Peyer's patch (tissue), 4 donors: ENCODE data around the gene C19orf12. TPM values are rescaled to one million over a fixed set of nuclear protein-coding genes. Genes with fewer than 3 reads are reported as not detected.
A peak's percentile ranks its signal among the peaks of the same experiment; 100 is the strongest.

Source experiments
- DNase-seq, 3 donors: peaks; one replicate each; pipeline ENCODE4 v3.0.0-alpha.2; 2017 to 2019
- H3K27ac ChIP-seq, 4 donors: fragments of 200-600 bp; sonication (generic); one replicate each; pipeline ENCODE4 v1.5.1; 2016 to 2019
- H3K27me3 ChIP-seq, 2 donors: fragments of 200-600 bp; sonication (generic); one replicate each; pipeline ENCODE4 v1.5.1; 2019
- H3K36me3 ChIP-seq, 3 donors: fragments of 200-600 bp; sonication (generic); one replicate each; pipeline ENCODE4 v1.5.1; 2016 to 2019
- H3K4me1 ChIP-seq, 4 donors: fragments of 200-600 bp; sonication (generic); one replicate each; pipeline ENCODE4 v1.5.1; 2016 to 2019
- H3K4me3 ChIP-seq, 4 donors: fragments of 200-600 bp; sonication (generic); 1 replicate in 3 of 4; 2 replicates in 1 of 4; pipeline ENCODE4 v1.5.1; 2016 to 2019; ENCODE audit warnings: mild to moderate bottlenecking in 1 of 4
- H3K9me3 ChIP-seq, 4 donors: fragments of 200-600 bp; sonication (generic); one replicate each; pipeline ENCODE4 v1.5.1; 2016 to 2019; ENCODE audit warnings: mild to moderate bottlenecking in 1 of 4
- CTCF ChIP-seq, 6 experiments: fragments of 450-650 bp in 4 of 6; fragments of 200-600 bp in 2 of 6; sonication (generic) in 1 of 6; IDR thresholded peaks; one replicate each; pipeline ENCODE4 v1.5.1; 2017 to 2019; ENCODE audit warnings: antibody characterized with exemption in 6 of 6, mild to moderate bottlenecking in 3 of 6, moderate library complexity in 1 of 6
- POLR2A ChIP-seq, 2 donors: fragments of 450-650 bp; IDR thresholded peaks; one replicate each; pipeline ENCODE4 v1.5.1; 2017; ENCODE audit warnings: antibody characterized with exemption in 2 of 2, mild to moderate bottlenecking in 2 of 2, moderate library complexity in 2 of 2
- total RNA-seq, 4 donors: library from RNA; depleted of rRNA; stranded (reverse); fragments of >200 nt; gene quantifications; one replicate each; pipeline ENCODE4 v1.1.0, GENCODE V29; 2016

The C19orf12 gene
- total RNA-seq, 4 donors from 2014 or later: 18.2 to 49.1 (median 28.2) TPM

- Histone ChIP-seq H3K4me3 (no peak overlapping the region), H3K9me3 (no peaks in the 10 kb centered on the region), H3K36me3 (peaks cover 0 to 29% (median 0%) of the 10 kb centered on the region in 3 donors), H3K27me3 (no peaks in the 10 kb centered on the region), H3K4me1 (peaks cover 0 to 76% (median 72%) of the 10 kb centered on the region in 4 donors), H3K27ac (peak overlapping the region; percentile 6 to 38 (median 12))
- TF ChIP-seq POLR2A (IDR thresholded peaks at IDR 0.05): no peak
- no peak for TF ChIP-seq CTCF (IDR thresholded peaks at IDR 0.05)
- DNase-seq: peak in 1 of 3 donors; percentile 39
These were observed 38.5 kb downstream of the C19orf12 start for GRCh38 chr19:29676586-29676985.

GRCh38 chr19:29675650-29676186 lies 39.3 kb downstream of the C19orf12 start:
- Histone ChIP-seq H3K4me1 (peaks cover 0 to 75% (median 67%) of the 10 kb centered on the region in 4 donors), H3K4me3 (no peak overlapping the region), H3K9me3 (no peaks in the 10 kb centered on the region), H3K27me3 (no peaks in the 10 kb centered on the region), H3K27ac (peak overlapping the region; percentile 6 to 39 (median 24)), H3K36me3 (peaks cover 0 to 29% (median 0%) of the 10 kb centered on the region in 3 donors)
- no peak for TF ChIP-seq POLR2A (IDR thresholded peaks at IDR 0.05)
- no peak for TF ChIP-seq CTCF (IDR thresholded peaks at IDR 0.05)
- peak in 1 of 3 donors; percentile 40 for DNase-seq

GRCh38 chr19:29675120-29675649 lies 39.9 kb downstream of the C19orf12 start:
- Histone ChIP-seq H3K27ac (peak overlapping the region in 2 of 4 donors; percentile 25 to 47), H3K4me1 (peaks cover 0 to 73% (median 64%) of the 10 kb centered on the region in 4 donors), H3K27me3 (no peaks in the 10 kb centered on the region), H3K9me3 (no peaks in the 10 kb centered on the region), H3K4me3 (no peak overlapping the region), H3K36me3 (peaks cover 0 to 29% (median 0%) of the 10 kb centered on the region in 3 donors)
- TF ChIP-seq CTCF (IDR thresholded peaks at IDR 0.05) (no peak), POLR2A (IDR thresholded peaks at IDR 0.05) (no peak)
- DNase-seq: peak in 1 of 3 donors; percentile 34

- Histone ChIP-seq H3K9me3 (no peaks in the 10 kb centered on the region), H3K4me1 (peaks cover 0 to 68% (median 60%) of the 10 kb centered on the region in 4 donors), H3K27me3 (no peaks in the 10 kb centered on the region), H3K4me3 (no peak overlapping the region), H3K27ac (peak overlapping the region in 3 of 4 donors; percentile 25 to 89 (median 87)), H3K36me3 (peaks cover 0 to 29% (median 0%) of the 10 kb centered on the region in 3 donors)
- peak in 1 of 3 donors; percentile 44 for DNase-seq
- TF ChIP-seq POLR2A (IDR thresholded peaks at IDR 0.05) (no peak), CTCF (IDR thresholded peaks at IDR 0.05) (no peak)
These were observed 40.5 kb downstream of the C19orf12 start for GRCh38 chr19:29674374-29675119.

- peaks cover 0 to 29% (median 0%) of the 10 kb centered on the region in 3 donors for H3K36me3 ChIP-seq
- peak overlapping the region; percentile 64 to 89 (median 78) for H3K27ac ChIP-seq
- TF ChIP-seq POLR2A (IDR thresholded peaks at IDR 0.05) (no peak), CTCF (IDR thresholded peaks at IDR 0.05) (no peak)
- DNase-seq: peak in 1 of 3 donors; percentile 46
- no peaks in the 10 kb centered on the region for H3K27me3 ChIP-seq
- peak overlapping the region in 1 of 4 donors; percentile 28 for H3K4me3 ChIP-seq
- peaks cover 0 to 67% (median 53%) of the 10 kb centered on the region in 4 donors for H3K4me1 ChIP-seq
- H3K9me3 ChIP-seq: no peaks in the 10 kb centered on the region
These were observed 41.4 kb downstream of the C19orf12 start for GRCh38 chr19:29673451-29674371.
